ENCODE results near the gene GALNT14. TPM values are rescaled to one million over a fixed set of nuclear protein-coding genes. Genes with fewer than 3 reads are reported as not detected.

The GALNT14 gene
- total and polyA plus RNA-seq, 2 of the 8 experiments (the other 6 are each of a cell fraction or from before 2014, with no cell fraction given) = 13.0 to 13.7 TPM

GRCh38 chr2:31075431-31075830 is 62.8 kb downstream of the GALNT14 start:
- ChIA-PET POLR2A (ENCODE audit: partially characterized antibody) (no interaction called here), CTCF (ENCODE audit: partially characterized antibody) (interaction anchor here (0.8 to 1.3 kb wide), 3 partner anchors 10 to 213 kb away, joined by 3 to 5 read pairs (median 3); no protein-coding TSS in a partner anchor)
- H4K8ac ChIP-seq (ENCODE audit: extremely low read depth, insufficient read depth, low read length) = no peak overlapping the region
- no peaks in the 10 kb centered on the region; the same call in 1 of the 2 replicates for H3K23me2 ChIP-seq (ENCODE audit: low read depth, low read length)
- no peak overlapping the region for H4K91ac ChIP-seq (replicated peaks; ENCODE audit: insufficient read length, low read length)
- no peak overlapping the region for H3K9ac ChIP-seq (replicated peaks in 1 of 4; ENCODE audit: extremely low read depth in 1 of 4, low read depth in 3 of 4, low read length in 3 of 4)
- no peaks in the 10 kb centered on the region for H3K79me2 ChIP-seq (ENCODE audit: control insufficient read depth in 1 of 2, insufficient read depth in 2 of 2, low read length in 2 of 2)
- H2BK12ac ChIP-seq (ENCODE audit: low read depth, low read length) = no peak overlapping the region
- H2AFZ ChIP-seq (ENCODE audit: low read length) = no peak overlapping the region
- no peaks in the 10 kb centered on the region for H3K79me1 ChIP-seq (ENCODE audit: low read depth, low read length)
- no peaks in the 10 kb centered on the region for H3K36me3 ChIP-seq (ENCODE audit: control insufficient read depth in 2 of 4, insufficient read depth in 4 of 4, low read length in 3 of 4)
- TF ChIP-seq SAP30 (IDR thresholded peaks at IDR 0.05; ENCODE audit: insufficient read depth, insufficient replicate concordance, low read length) (no peak), KDM4A (IDR thresholded peaks at IDR 0.05; ENCODE audit: low read depth, low read length, severe bottlenecking) (no peak)
- H2BK15ac ChIP-seq (ENCODE audit: low read length) = no peak overlapping the region
- peaks cover 0 to 8% (median 3%) of the 10 kb centered on the region in 4 experiments; a peak in 4 of 7 replicates for H3K4me1 ChIP-seq (replicated peaks in 1 of 4; ENCODE audit: control insufficient read depth in 3 of 4, insufficient read depth in 4 of 4, low read length in 3 of 4)
- no peaks in the 10 kb centered on the region for H4K20me1 ChIP-seq (replicated peaks in 1 of 2; ENCODE audit: control insufficient read depth in 1 of 2, insufficient read depth in 2 of 2, low read length in 2 of 2)
- no peak overlapping the region for H4K5ac ChIP-seq (ENCODE audit: insufficient read length, low read depth, low read length)
- no peak overlapping the region for H3K4me3 ChIP-seq (ENCODE audit: extremely low read depth in 1 of 4, insufficient read depth in 2 of 4, low read depth in 3 of 4, low read length in 4 of 4)
- no peak overlapping the region for H2AK5ac ChIP-seq (ENCODE audit: low read depth, low read length)
- no peak overlapping the region for H2BK5ac ChIP-seq (ENCODE audit: low read depth, low read length)
- H3K14ac ChIP-seq (ENCODE audit: insufficient read length) = no peak overlapping the region
- DNase-seq (ENCODE audit: low read depth in 1 of 2, low spot score in 2 of 2) = peak in 1 of 2 experiments; percentile 39
- no peak overlapping the region for H3K18ac ChIP-seq (ENCODE audit: extremely low read depth, low read length)
- H3K27ac ChIP-seq (ENCODE audit: low read depth, low read length) = no peak overlapping the region
- H3K56ac ChIP-seq (replicated peaks; ENCODE audit: insufficient read length, low read depth, low read length) = no peak overlapping the region
- 0 out of 7 replicates have a peak, but pooled peaks cover 0 to 2% (median 0%) of the 10 kb centered on the region in 4 experiments for H3K27me3 ChIP-seq (replicated peaks in 1 of 4; ENCODE audit: control insufficient read depth in 3 of 4, extremely low read depth in 1 of 4, insufficient read depth in 3 of 4, low read length in 3 of 4)
- no peak overlapping the region for H2BK20ac ChIP-seq (ENCODE audit: low read length)
- no peak for FAIRE-seq
- H3K4ac ChIP-seq (replicated peaks; ENCODE audit: insufficient read length, low read depth, low read length) = no peak overlapping the region
- no peaks in the 10 kb centered on the region for H3K9me3 ChIP-seq (ENCODE audit: insufficient read depth in 2 of 2, low read depth in 1 of 2, low read length in 1 of 2)
- WGBS, 2 experiments (ENCODE audit: extremely low coverage in 1 of 2, insufficient coverage in 1 of 2, insufficient read length in 1 of 2, insufficient replicate concordance in 2 of 2, low coverage in 1 of 2, low lambda C conversion rate in 2 of 2, missing lambda C conversion rate in 1 of 2) = 78% methylated on average over 7 of the region's 7 CpGs; no CpG with 5 or more reads in 1 of the 2 experiments
- no peak overlapping the region for H3K23ac ChIP-seq (ENCODE audit: insufficient read length)
- no peak overlapping the region for H2BK120ac ChIP-seq (replicated peaks; ENCODE audit: low read depth, low read length)
- H3K4me2 ChIP-seq (ENCODE audit: insufficient read depth in 1 of 2, low read depth in 2 of 2, low read length in 2 of 2) = 0 out of 4 replicates have a peak overlapping the region, but pooled peaks of 1 of the 2 experiments have one; percentile 5

Measured in H1 (cell line).